ENCODE data around the gene NECAB2.

Gene NECAB2

DNA sequence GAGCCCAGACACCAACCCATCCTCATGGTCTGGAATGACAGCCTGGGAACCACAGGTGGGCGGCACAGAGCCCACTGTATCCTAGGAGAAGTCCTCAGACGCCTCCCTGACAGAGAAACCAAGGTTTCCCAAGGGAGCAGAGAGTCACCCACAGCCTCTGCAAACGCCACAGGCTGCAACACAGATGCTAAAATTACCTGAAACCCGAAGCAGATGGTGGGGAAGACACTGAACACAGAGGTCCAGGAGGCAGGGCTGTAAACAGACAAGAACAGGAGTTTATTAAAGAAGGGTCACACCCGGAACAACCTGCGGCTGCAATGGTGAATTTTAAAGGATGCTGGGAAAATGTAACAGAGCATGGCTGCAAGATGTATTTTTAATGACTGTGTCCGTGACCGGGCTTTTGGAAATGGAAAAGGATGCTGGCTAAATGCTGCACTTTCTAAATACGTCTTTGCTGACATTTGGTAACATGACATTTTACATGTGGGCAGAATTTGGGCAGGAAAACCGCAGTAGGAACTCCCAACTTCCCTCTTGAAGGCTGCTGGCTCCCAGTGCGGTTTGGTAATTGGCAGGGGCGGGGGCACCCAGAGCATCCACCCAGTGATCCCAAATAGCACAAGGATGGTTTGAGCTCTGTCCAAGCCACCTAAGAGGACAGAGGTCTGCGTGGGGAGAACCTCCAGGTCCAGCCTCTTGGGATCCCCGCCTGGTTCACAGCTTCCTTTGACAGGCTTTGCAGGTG lies 61.4 kb downstream of the NECAB2 start:
- no peak for DNase-seq

DNA sequence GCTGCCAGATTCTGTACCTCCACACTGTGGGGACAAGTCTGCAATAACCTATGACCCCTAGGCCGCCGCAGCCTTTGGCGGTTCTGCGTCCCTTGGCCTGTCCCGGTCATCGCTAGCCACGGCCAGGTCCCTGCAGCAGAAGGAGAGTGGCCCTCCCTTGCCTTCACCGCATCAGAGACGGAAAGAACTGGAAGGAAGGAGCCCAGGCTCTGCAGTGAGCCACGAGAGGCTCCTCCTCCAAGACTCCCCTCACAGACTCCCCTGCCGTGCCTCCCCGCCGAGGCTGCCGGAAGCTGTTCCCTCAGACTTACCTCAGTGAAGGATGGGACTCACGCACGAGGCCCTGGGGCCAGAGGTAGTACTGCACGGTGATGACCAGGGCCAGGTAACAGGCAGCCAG lies 63.5 kb downstream of the NECAB2 start:
- no peak for DNase-seq

DNA sequence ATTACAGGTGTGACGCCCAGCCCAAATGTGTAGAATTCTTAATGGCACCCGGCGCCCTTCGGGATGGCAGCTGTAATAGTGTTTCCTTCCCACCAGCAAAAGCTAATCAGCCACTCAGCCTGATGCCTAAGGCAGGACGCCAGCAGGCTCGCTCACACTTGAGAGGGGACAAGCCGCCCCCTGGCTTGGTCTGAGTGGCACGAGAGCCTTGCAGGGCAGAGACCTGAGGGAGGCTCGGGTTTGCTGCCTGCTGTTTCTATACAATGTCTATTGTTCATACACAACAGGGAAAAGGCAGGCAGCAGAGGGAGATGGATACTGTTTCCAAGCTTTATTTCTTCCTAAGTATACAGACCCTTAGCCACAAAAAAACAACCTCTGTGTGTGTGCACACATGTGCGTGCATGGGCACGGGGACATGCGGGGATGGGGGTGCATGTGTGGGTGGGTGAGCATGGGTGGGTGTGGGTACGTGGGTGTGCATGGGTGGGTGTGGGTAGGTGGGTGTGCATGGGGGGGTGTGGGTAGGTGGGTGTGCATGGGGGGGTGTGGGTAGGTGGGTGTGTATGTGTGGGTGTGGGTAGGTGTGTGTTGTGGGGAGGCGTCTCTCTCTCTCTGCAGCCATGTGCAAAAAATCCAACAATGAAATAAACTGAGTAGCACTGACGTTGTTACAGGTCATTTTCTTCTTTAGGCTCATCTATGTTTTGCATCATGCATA lies 64.6 kb downstream of the NECAB2 start:
- DNase-seq = no peak

DNA sequence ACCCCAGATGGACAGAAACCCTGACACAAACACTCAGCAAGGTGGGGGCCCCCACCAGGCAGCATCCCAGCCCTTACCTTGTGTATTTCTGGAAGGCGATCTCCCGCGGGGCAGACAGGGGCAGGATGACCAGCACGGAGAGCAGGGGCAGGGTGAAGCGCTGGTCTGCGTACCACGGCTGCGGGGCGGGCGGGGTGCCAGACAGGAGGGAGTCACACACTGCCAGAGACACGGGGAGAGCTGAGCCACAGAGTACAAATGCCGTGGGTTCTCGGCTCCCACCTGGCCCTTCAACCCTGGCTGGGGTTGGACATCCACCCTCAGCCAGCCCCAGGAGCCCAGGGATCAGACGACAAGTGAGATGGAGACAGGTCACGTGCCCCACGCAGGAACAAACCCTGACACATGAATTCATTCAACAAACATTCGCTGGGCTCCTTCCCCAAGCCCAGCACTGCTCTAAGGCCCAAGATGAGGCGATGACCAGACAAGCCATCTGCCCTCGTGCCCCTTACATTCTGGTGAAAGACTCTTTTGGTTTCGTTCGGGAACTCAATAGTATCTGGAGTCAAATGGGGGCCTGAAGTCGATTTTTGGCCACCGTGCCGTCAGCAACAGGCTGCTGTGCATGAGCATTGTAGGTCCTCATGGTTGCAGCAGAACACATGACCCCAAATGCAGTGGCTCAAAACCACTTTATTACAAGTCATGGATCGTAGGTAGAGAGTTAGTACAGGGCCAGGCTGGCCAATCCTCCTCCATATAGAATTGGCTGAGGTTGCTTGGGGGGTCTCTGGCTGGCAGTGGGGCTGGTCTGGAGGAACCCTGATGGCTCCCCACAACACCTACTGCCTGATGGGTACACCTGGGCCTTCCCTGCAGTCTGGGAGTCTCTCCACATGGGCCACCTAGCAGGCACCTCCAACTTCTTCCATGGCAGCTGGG lies 65.5 kb downstream of the NECAB2 start:
- DNase-seq = no peak

- DNase-seq = no peak
Measured at GRCh38 chr16:84034516-84034915, 66.5 kb downstream of the NECAB2 start.

GRCh38 chr16:84036131-84036530 lies 68.1 kb downstream of the NECAB2 start:
- no peak for DNase-seq

- DNase-seq = no peak
Measured at GRCh38 chr16:84036982-84037425, 69.0 kb downstream of the NECAB2 start.

DNA sequence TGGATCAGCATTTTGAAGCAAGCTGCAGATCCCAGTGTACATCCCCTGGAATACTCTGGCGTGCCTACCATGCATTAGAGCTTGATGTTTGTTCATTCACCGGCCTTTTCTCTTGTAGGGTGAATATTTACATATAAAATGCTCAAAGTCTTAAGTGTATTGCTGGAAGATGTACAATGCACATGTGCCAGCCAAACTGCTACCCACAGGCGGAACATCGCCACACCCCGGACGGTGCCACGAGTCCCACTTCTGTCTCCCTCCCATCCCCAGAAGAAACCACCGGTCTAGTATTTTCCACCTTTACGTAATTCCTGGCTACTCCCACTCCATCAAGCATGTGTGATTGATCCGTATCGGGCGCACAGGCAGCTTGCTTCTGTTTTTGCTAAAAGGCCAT lies 70.4 kb downstream of the NECAB2 start:
- DNase-seq = no peak

DNA sequence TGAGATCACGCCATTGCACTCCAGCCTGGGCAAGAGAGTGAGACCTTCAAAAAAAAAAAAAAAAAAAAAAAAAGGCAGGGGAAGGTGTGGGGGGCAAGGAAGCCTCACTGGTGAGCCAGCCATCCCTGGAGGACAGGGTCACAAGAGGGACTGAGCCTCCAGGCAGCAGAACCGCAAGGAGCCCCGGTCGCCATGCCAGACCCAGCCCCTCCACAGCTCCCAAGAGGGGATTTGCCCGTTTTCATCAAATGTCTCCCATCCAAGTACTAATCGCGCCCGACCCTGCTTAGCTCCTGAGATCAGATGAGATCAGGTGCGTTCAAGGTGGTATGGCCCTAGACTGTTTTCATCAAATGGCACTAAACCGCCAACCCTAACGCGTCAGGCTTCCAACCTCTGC lies 71.7 kb downstream of the NECAB2 start:
- no peak for DNase-seq

DNA sequence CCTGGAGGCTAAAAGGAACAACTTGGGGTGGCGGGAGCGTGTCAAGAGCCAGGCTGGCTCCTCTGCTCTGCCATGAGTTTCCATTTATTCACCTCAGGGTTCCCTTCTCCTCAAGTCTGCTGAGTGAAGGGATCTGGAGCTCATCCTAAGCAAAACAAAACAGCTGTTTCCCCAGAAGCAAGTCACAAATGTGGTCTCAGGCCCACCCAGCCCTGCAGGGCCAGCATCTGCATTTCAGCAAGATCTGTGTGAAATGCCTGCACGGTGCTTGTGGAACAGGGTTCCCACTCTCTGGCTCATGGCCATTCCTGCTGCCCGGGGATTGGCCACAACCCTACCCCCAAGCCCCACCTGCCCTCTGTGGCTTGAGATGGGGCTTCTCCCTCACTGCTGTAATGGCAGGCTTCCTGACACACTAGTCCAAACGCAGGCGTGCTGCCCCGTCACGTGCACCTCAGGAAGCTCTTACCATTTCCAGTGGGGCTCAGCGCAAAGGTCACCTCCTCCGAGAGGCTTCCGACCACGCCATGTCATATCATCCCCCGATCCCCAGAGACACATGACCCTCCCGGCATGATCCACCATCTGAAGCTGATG lies 72.3 kb downstream of the NECAB2 start:
- no peak for DNase-seq

GRCh38 chr16:84040823-84041820 lies 73.1 kb downstream of the NECAB2 start:
- DNase-seq = no peak

DNA sequence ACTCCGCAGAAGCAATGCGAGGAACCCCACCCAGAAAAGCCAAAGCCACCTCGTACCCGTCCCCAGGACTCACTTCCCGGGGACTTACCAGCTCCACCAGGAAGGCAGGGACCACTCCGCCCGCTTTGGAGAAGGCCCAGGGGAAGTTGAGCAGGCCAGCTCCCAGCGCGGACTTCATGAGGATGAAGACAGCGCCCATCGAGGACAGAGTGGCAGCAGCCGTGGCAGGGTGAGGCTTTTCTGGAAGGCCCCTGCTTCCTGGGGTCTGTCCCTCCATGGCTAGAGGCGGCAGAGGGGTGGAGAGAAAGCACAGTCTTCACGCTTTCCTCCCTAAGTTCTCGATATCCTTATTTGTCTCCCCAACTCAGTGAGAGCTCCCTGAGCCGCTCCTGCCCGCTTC lies 73.8 kb downstream of the NECAB2 start:
- no peak for DNase-seq

DNA sequence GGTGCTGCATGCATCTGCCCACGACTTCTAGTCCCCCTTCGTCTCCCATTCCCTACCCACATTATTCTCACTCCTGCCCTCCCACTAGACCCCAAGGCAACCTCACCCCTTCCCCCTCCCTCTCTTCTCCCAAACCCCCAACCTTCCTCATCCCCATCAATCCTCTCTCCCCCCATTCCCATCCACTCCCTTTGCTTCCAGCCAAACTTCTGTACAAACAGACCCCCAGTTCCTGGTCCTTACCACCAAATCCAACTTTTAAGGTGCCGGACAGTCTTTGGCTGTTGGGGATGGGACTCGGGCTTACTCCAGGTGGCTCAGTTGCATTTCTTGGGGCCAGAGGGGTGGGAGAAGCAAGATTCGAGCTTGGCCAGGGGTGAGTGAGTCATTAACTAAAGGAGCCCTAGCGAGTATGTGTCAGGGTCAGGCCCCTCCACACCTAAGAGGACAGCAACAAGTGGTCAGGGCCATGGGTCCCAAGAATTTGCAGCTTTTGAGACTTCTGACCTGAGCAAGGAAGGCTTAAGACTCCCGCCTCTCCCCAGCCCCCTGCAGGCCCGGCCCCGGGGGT lies 74.3 kb downstream of the NECAB2 start, which contains the start of gene SLC38A8:
TSS of gene SLC38A8 (minus strand) at position 488 of the 571 bp plus-strand sequence. CDS start 638 bp downstream, outside the sequence.
- DNase-seq = no peak

DNA sequence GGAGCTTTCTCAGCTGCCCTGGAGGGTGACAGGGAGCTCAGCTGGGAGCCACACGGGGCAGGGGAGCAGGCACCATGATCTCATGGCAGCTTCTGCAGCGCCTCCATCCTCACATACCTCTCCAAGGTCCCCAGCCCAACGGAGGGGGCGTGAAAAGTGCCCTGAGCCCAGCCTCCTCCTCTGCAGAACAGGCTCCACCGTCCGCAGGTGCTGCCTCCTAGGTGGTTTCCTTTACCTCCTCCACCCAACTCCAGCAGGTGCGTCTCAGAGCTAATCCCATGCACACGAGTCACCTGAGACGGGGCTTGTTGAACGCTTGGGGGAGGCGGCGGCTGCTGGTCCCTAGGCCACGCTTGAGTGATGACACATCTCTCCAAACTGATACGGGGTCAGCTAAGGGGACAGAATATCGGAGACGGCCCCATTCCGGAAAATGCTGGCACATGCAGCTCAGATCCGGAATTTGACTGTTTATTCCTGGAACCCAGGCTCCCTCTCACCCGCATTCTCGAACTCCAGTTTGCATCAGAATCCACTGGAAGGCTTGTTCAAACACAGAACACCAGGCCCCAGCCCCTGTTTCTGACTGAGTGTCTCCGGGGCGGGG lies 74.9 kb downstream of the NECAB2 start:
- no peak for DNase-seq

GRCh38 chr16:84043486-84044117 lies 75.6 kb downstream of the NECAB2 start:
- no peak for DNase-seq

DNA sequence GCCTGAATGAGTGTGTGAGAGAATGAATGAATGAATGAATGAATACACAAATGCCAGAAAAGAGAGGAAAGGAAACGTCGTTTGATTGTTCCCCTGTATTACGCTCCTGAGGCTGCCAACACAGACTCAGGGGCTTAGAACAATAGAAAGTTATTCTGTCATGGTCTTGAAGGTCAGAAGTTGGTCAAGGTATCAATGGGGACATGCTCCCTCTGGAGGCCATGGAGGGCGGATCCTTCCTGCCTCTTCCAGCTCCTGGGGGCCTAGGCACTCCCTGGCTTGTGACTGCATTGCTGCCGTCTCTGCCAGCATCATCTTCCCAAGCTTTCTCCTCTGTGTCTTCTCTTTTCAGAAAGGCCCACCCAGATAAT lies 76.1 kb downstream of the NECAB2 start:
- DNase-seq = no peak

- no peak for DNase-seq
Measured at GRCh38 chr16:84045001-84045817, 77.2 kb downstream of the NECAB2 start.

DNA sequence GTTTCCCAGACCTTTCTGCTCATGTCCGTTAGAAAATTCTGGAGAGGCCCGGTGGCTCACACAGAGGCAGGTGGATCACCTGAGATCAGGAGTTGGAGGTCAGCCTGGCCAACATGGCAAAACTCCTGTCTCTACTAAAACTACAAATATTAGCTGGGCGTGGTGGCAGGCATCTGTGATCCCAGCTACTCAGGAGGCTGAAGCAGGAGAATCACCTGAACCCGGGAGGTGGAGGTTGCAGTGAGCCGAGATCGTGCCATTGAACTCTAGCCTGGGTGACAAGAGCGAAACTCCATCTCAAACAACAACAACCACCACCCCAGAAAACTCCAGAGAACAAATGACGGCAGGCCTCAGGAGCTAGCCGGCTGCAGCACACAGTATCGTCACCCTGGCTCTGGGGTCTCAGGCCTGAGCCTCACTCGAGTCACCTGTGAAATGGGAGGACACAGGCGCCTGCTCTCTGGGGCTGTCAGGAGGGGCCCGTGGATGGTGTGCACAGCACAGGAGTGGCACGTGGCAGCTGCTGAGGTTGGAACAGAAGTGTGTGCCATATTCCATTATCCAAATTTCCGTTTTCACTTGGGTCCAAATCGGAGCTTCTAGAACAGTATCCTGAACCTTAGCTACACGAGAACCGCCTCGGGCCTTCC lies 77.9 kb downstream of the NECAB2 start:
- DNase-seq = no peak

- no peak for DNase-seq
Measured at GRCh38 chr16:84047206-84047605, 79.2 kb downstream of the NECAB2 start.
